Effector CD8-positive, alpha-beta T cell (primary cell): ENCODE results near the gene CCDC188.

ENCODE experiments used
- DNase-seq: peaks from one replicate; lab custom pipeline; 2025; lab: John Stamatoyannopoulos, UW

CCDC188 gene

GRCh38 chr22:20107471-20107901, 43.4 kb downstream of the CCDC188 start:
- DNase-seq, result no peak

- no peak for DNase-seq
Measured at GRCh38 chr22:20106849-20107237, 44.0 kb downstream of the CCDC188 start.

GRCh38 chr22:20106205-20106848, 44.5 kb downstream of the CCDC188 start:
- no peak for DNase-seq

GRCh38 chr22:20105456-20106204, 45.2 kb downstream of the CCDC188 start:
- DNase-seq, result no peak

GRCh38 chr22:20102203-20102780, 48.6 kb downstream of the CCDC188 start:
- DNase-seq, result no peak

GRCh38 chr22:20101638-20102037, 49.2 kb downstream of the CCDC188 start:
- DNase-seq, result no peak

GRCh38 chr22:20099099-20099711, 51.6 kb downstream of the CCDC188 start:
- no peak for DNase-seq
